Stomach (tissue), 9 donors: ENCODE data around the gene ENDOD1. TPM values are rescaled to one million over a fixed set of nuclear protein-coding genes. Genes with fewer than 3 reads are reported as not detected.
A peak's percentile ranks its signal among the peaks of the same experiment; 100 is the strongest.

Experiments
- DNase-seq, 2 donors: peaks; one replicate each; pipeline versions ENCODE4 v3.0.0 to v3.0.0-alpha.2; 2013 to 2019
- H3K27ac ChIP-seq, 5 donors: fragments of 200-600 bp in 4 of 5; sonication (generic) in 4 of 5; one replicate each; pipeline ENCODE4 v1.5.1; 2013 to 2019; ENCODE audit warnings: mild to moderate bottlenecking in 1 of 5, moderate library complexity in 1 of 5
- H3K27me3 ChIP-seq, 3 donors: fragments of 200-600 bp; sonication (generic); one replicate each; pipeline ENCODE4 v1.5.1; 2017 to 2019; ENCODE audit warnings: mixed run types in 1 of 3
- H3K36me3 ChIP-seq, 4 donors: fragments of 200-600 bp; sonication (generic); 1 replicate in 3 of 4; 2 replicates in 1 of 4; pipeline ENCODE4 v1.5.1; 2016 to 2019
- H3K4me1 ChIP-seq, 4 donors: fragments of 200-600 bp; sonication (generic); one replicate each; pipeline ENCODE4 v1.5.1; 2016 to 2019
- H3K4me3 ChIP-seq, 4 donors: fragments of 200-600 bp; sonication (generic) in 3 of 4; one replicate each; pipeline ENCODE4 v1.5.1; 2016 to 2019; ENCODE audit warnings: mild to moderate bottlenecking in 1 of 4
- H3K9me3 ChIP-seq, 4 donors: fragments of 200-600 bp; sonication (generic); one replicate each; pipeline ENCODE4 v1.5.1; 2016 to 2019
- CTCF ChIP-seq, 7 experiments: fragments of 450-650 bp in 4 of 7; fragments of 200-600 bp in 3 of 7; sonication (generic) in 3 of 7; IDR thresholded peaks; one replicate each; pipeline ENCODE4 v1.5.1; 2016 to 2019; ENCODE audit warnings: antibody characterized with exemption in 7 of 7, control low read depth in 2 of 7, mild to moderate bottlenecking in 1 of 7
- EP300 ChIP-seq: sonication (generic); formaldehyde crosslinking; IDR thresholded peaks from one replicate; pipeline ENCODE4 v1.6.1; 2017; ENCODE audit warnings: antibody characterized with exemption
- POLR2A ChIP-seq, 4 donors: fragments of 450-650 bp; IDR thresholded peaks; one replicate each; pipeline ENCODE4 v1.6.1; 2016; ENCODE audit warnings: antibody characterized with exemption in 4 of 4, control low read depth in 2 of 4, mild to moderate bottlenecking in 1 of 4, moderate library complexity in 1 of 4
- POLR2AphosphoS5 ChIP-seq, 3 donors: sonication (generic); formaldehyde crosslinking; IDR thresholded peaks; one replicate each; pipeline ENCODE4 v1.6.1; 2016; ENCODE audit warnings: antibody characterized with exemption in 3 of 3
- WGBS, 5 donors: extraction: QIAGEN DNeasy Blood & Tissue Kit in 3 of 5; methylation state at CpG; one replicate each; pipeline versions ENCODE4 v1.1.5 to v1.1.7; 2013 to 2018; 5-methylcytosine and 5-hydroxymethylcytosine counted together
- intact Hi-C: fragments of 100-400 bp; cut with DNase I; formaldehyde crosslinking; loops from one replicate; pipeline ENCODE4 v1.15.1; 2023; ENCODE audit warnings: low total_unique reads
- polyA plus RNA-seq, 3 donors: library from polyadenylated mRNA; stranded (reverse); fragments of 200-250 nt; gene quantifications; one replicate each; pipeline ENCODE4 v1.2.3, GENCODE V29; 2013
- total RNA-seq, 5 donors: library from RNA; depleted of rRNA; stranded (reverse); fragments of >200 nt; gene quantifications; one replicate each; pipeline versions ENCODE4 v1.1.0 to v1.2.3, GENCODE V29; 2014 to 2016
- donor health status: healthy with polysubstance abuse.
- donor health status: Bipolar disorder and iron deficiency.
- donor health status: healthy.

The ENDOD1 gene
- total and polyA plus RNA-seq, 8 donors: 2.4 to 32.2 (median 14.9) TPM

- Histone ChIP-seq H3K36me3 (no peaks in the 10 kb centered on the region), H3K4me3 (peak overlapping the region; percentile 55 to 66 (median 60)), H3K9me3 (no peaks in the 10 kb centered on the region), H3K4me1 (peaks cover 6 to 74% (median 24%) of the 10 kb centered on the region in 4 donors), H3K27me3 (no peaks in the 10 kb centered on the region), H3K27ac (peak overlapping the region; percentile 84 to 95 (median 92))
- DNase-seq: peak; percentile 62 to 90
- intact Hi-C loops: no loop called here
- TF ChIP-seq EP300 (no peak), CTCF (IDR thresholded peaks at IDR 0.05) (no peak), POLR2AphosphoS5 (IDR thresholded peaks at IDR 0.05) (peak in 2 of 3 donors; percentile 62 to 80)
- WGBS, 5 donors: 27 to 55% (median 37%) methylated on average over 20 to 23 of the region's 23 CpGs
These were observed 60.2 kb downstream of the ENDOD1 start for GRCh38 chr11:95149651-95150364.

- Histone ChIP-seq H3K4me1 (peaks cover 6 to 74% (median 24%) of the 10 kb centered on the region in 4 donors), H3K9me3 (no peaks in the 10 kb centered on the region), H3K27ac (peak overlapping the region; percentile 84 to 95 (median 92)), H3K36me3 (no peaks in the 10 kb centered on the region), H3K27me3 (no peaks in the 10 kb centered on the region), H3K4me3 (peak overlapping the region; percentile 55 to 66 (median 60))
- WGBS, 5 donors: 0 to 3% (median 2%) methylated on average over 43 to 55 of the region's 55 CpGs
- DNase-seq: peak; percentile 91 to 97
- intact Hi-C loops: no loop called here
- TF ChIP-seq POLR2AphosphoS5 (IDR thresholded peaks at IDR 0.05): peak; percentile 35 to 84 (median 75)
- TF ChIP-seq CTCF (IDR thresholded peaks at IDR 0.05): peak in 5 of 7 experiments; percentile 44 to 93 (median 77)
- TF ChIP-seq EP300: no peak
- TF ChIP-seq POLR2A (IDR thresholded peaks at IDR 0.05): peak in 1 of 4 donors; percentile 28
These were observed 61.5 kb downstream of the ENDOD1 start for GRCh38 chr11:95150956-95151684.

- Histone ChIP-seq H3K36me3 (no peaks in the 10 kb centered on the region), H3K27ac (peak overlapping the region in 2 of 5 donors; percentile 44 to 47), H3K9me3 (no peaks in the 10 kb centered on the region), H3K4me3 (peak overlapping the region in 2 of 4 donors; percentile 10 to 24), H3K27me3 (no peaks in the 10 kb centered on the region), H3K4me1 (peaks cover 6 to 75% (median 29%) of the 10 kb centered on the region in 4 donors)
- intact Hi-C loops: no loop called here
- TF ChIP-seq CTCF (IDR thresholded peaks at IDR 0.05): no peak
- no peak for TF ChIP-seq POLR2A (IDR thresholded peaks at IDR 0.05)
- TF ChIP-seq POLR2AphosphoS5 (IDR thresholded peaks at IDR 0.05): no peak
- no peak for TF ChIP-seq EP300
- DNase-seq: no peak
- WGBS, 5 donors: 29 to 43% (median 39%) methylated on average over 10 of the region's 10 CpGs
These were observed 63.5 kb downstream of the ENDOD1 start for GRCh38 chr11:95152876-95153856.

GRCh38 chr11:95153857-95154246 is 64.2 kb downstream of the ENDOD1 start:
- no peaks in the 10 kb centered on the region for H3K9me3 ChIP-seq
- intact Hi-C loops: no loop called here
- TF ChIP-seq POLR2A (IDR thresholded peaks at IDR 0.05): no peak
- TF ChIP-seq CTCF (IDR thresholded peaks at IDR 0.05): no peak
- TF ChIP-seq POLR2AphosphoS5 (IDR thresholded peaks at IDR 0.05): no peak
- TF ChIP-seq EP300: no peak
- H3K4me3 ChIP-seq: no peak overlapping the region
- peak overlapping the region in 2 of 5 donors; percentile 44 to 47 for H3K27ac ChIP-seq
- H3K36me3 ChIP-seq: no peaks in the 10 kb centered on the region
- 31 to 76% (median 68%) methylated on average over 1 of the region's 1 CpG for WGBS, 5 donors
- no peak for DNase-seq
- H3K4me1 ChIP-seq: peaks cover 6 to 70% (median 26%) of the 10 kb centered on the region in 4 donors
- H3K27me3 ChIP-seq: no peaks in the 10 kb centered on the region
